GM21825 (cell line): ENCODE results near the gene RALB.
"Not testable (repeated sequence)": the region's sequence is repeated elsewhere in the genome, so short reads cannot be mapped to it uniquely, and the experiment has no call there.

ENCODE experiments used
- ATAC-seq: cut with Tn5 transposase; IDR thresholded peaks from one replicate; pipeline ENCODE4 v1.9.1; 2021; ENCODE audit warnings: mild to moderate bottlenecking, moderate library complexity; ENCODE audit not compliant: unreplicated experiment

Gene RALB

GRCh38 chr2:120313695-120314615 lies 61.3 kb downstream of the RALB start:
- ATAC-seq = no peak

GRCh38 chr2:120314690-120315366 lies 62.2 kb downstream of the RALB start:
- ATAC-seq = no peak

- ATAC-seq = no peak
Measured at GRCh38 chr2:120315367-120316033, 62.8 kb downstream of the RALB start.

GRCh38 chr2:120316071-120316470 lies 63.4 kb downstream of the RALB start:
- ATAC-seq = no peak

GRCh38 chr2:120316528-120317179 lies 64.0 kb downstream of the RALB start:
- ATAC-seq = no peak

GRCh38 chr2:120317180-120317533 lies 64.5 kb downstream of the RALB start:
- ATAC-seq = no peak

- no peak for ATAC-seq
Measured at GRCh38 chr2:120317916-120318315, 65.3 kb downstream of the RALB start.

- ATAC-seq = no peak
Measured at GRCh38 chr2:120318626-120319025, 66.0 kb downstream of the RALB start.

GRCh38 chr2:120319123-120319522 lies 66.5 kb downstream of the RALB start:
- no peak for ATAC-seq

- no peak for ATAC-seq
Measured at GRCh38 chr2:120319686-120320317, 67.2 kb downstream of the RALB start.

- no peak for ATAC-seq
Measured at GRCh38 chr2:120320318-120320851, 67.7 kb downstream of the RALB start.

- ATAC-seq = not testable (repeated sequence)
Measured at GRCh38 chr2:120320887-120321556, 68.4 kb downstream of the RALB start.

- ATAC-seq = no peak
Measured at GRCh38 chr2:120321721-120322284, 69.2 kb downstream of the RALB start.

GRCh38 chr2:120322329-120322728 lies 69.7 kb downstream of the RALB start:
- no peak for ATAC-seq

- ATAC-seq = no peak
Measured at GRCh38 chr2:120323214-120323613, 70.6 kb downstream of the RALB start.

GRCh38 chr2:120323807-120324399 lies 71.3 kb downstream of the RALB start:
- no peak for ATAC-seq

- ATAC-seq = no peak
Measured at GRCh38 chr2:120324933-120325332, 72.3 kb downstream of the RALB start.

- ATAC-seq = no peak
Measured at GRCh38 chr2:120326066-120326465, 73.4 kb downstream of the RALB start.
